ENCODE data around the gene PTPRM.
A peak's percentile ranks its signal among the peaks of the same experiment; 100 is the strongest.

DNA sequence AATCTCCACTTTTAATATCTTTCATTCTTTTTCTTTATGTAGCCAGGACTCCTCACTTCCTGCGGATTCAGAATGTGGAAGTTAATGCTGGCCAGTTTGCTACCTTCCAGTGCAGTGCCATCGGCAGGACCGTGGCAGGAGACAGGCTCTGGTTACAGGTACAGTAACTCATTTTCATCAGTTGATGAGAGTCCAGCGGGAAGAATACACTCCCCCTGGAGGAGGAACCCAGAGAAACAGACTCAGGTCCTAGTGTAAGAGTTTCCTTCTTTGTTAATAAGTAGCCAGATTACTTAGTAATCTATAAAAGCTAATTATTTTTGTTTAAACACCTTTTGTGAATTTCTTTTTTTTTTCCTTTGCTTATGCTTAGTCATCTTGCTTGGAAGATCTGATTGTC, 359.4 kb downstream of the PTPRM start:
- TF ChIP-seq RFX5 (IDR thresholded peaks at IDR 0.05; ENCODE audit: borderline replicate concordance, low read depth, low read length) (no peak), EGR1 (IDR thresholded peaks at IDR 0.05; ENCODE audit: borderline replicate concordance, low read depth, low read length) (no peak), JUND (IDR thresholded peaks at IDR 0.05; ENCODE audit: low read length) (no peak), SIN3A (conservative IDR thresholded peaks at IDR 0.05 in 1 of 2, IDR thresholded peaks at IDR 0.05 in 1 of 2; ENCODE audit: low read depth in 1 of 2, low read length in 2 of 2) (no peak), HDAC6 (IDR thresholded peaks at IDR 0.05; ENCODE audit: low read depth, low read length) (no peak), SP4 (IDR thresholded peaks at IDR 0.05; ENCODE audit: low read length) (no peak), POLR2A (IDR thresholded peaks at IDR 0.05; ENCODE audit: control extremely low read depth in 1 of 2, low read depth in 2 of 2, low read length in 2 of 2) (no peak)
- TF ChIP-seq, protein P1, sequence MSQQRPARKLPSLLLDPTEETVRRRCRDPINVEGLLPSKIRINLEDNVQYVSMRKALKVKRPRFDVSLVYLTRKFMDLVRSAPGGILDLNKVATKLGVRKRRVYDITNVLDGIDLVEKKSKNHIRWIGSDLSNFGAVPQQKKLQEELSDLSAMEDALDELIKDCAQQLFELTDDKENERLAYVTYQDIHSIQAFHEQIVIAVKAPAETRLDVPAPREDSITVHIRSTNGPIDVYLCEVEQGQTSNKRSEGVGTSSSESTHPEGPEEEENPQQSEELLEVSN (IDR thresholded peaks at IDR 0.05) = no peak
- TF ChIP-seq, protein P2, sequence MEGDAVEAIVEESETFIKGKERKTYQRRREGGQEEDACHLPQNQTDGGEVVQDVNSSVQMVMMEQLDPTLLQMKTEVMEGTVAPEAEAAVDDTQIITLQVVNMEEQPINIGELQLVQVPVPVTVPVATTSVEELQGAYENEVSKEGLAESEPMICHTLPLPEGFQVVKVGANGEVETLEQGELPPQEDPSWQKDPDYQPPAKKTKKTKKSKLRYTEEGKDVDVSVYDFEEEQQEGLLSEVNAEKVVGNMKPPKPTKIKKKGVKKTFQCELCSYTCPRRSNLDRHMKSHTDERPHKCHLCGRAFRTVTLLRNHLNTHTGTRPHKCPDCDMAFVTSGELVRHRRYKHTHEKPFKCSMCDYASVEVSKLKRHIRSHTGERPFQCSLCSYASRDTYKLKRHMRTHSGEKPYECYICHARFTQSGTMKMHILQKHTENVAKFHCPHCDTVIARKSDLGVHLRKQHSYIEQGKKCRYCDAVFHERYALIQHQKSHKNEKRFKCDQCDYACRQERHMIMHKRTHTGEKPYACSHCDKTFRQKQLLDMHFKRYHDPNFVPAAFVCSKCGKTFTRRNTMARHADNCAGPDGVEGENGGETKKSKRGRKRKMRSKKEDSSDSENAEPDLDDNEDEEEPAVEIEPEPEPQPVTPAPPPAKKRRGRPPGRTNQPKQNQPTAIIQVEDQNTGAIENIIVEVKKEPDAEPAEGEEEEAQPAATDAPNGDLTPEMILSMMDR (IDR thresholded peaks at IDR 0.05; ENCODE audit: control extremely low read depth in 1 of 3, insufficient read depth in 1 of 3, low read depth in 1 of 3, low read length in 3 of 3) = peak in 2 of 3 experiments; percentile 29 to 55; a peak in 2 of 4 replicates
